HepG2 (cell line): ENCODE results near the gene FECH. TPM values are rescaled to one million over a fixed set of nuclear protein-coding genes. Genes with fewer than 3 reads are reported as not detected.

Experiments used
- ATAC-seq: fragments of 200-7000 bp; cut with Tn5 transposase; 3 replicates; pipeline ENCODE4 v1.9.1; 2020; ENCODE audit warnings: mild to moderate bottlenecking, moderate library complexity
- BruUV-seq: library from RNA; stranded (reverse); fragments of 400-500 nt; replicated peaks from 2 replicates; lab custom pipeline; 2021; lab: Mats Ljungman, UMichigan
- CTCF ChIA-PET: fragments of 300-600 bp; formaldehyde crosslinking; extraction: SDS; loops from one replicate; lab custom pipeline; 2021; ENCODE audit warnings: low total read pairs, inconsistent platforms, low intra/inter-chr PET ratio; lab: Yijun Ruan, JAX
- POLR2A ChIA-PET: fragments of 350-600 bp; sonication (Branson Sonifier 250); formaldehyde crosslinking; loops from one replicate; lab custom pipeline; 2020; ENCODE audit warnings: antibody characterized with exemption, inconsistent platforms; lab: Yijun Ruan, JAX
- DNase-seq: peaks from one replicate; pipeline ENCODE4 v3.0.0-alpha.2; 2015; ENCODE audit warnings: low spot score
- FAIRE-seq: peaks from 3 replicates; lab custom pipeline; 2011; peaks lifted over from hg19 to GRCh38; lab: Jason Lieb, UNC
- H2AFZ ChIP-seq: one replicate; pipeline ENCODE4 v1.6.1; 2011; ENCODE audit warnings: low read length, inconsistent platforms
- H3K27ac ChIP-seq: fragments of 300-600 bp; 3 replicates; pipeline ENCODE4 v1.8.0; 2011; ENCODE audit warnings: mixed run types, mild to moderate bottlenecking, mixed read lengths, low read length, inconsistent platforms; ENCODE audit not compliant: insufficient read depth; ENCODE audit errors: extremely low read length
- H3K27me3 ChIP-seq, 2 experiments: fragments of 200-600 bp in 1 of 2; 2 replicates in 1 of 2; 3 replicates in 1 of 2; pipeline versions ENCODE4 v1.6.0 to v1.8.0; 2011; ENCODE audit warnings: low read length in 2 of 2, mild to moderate bottlenecking in 2 of 2, moderate library complexity in 2 of 2, inconsistent platforms in 1 of 2; ENCODE audit not compliant: insufficient read depth in 2 of 2, control insufficient read depth in 1 of 2
- H3K36me3 ChIP-seq, 2 experiments: fragments of 200-600 bp in 1 of 2; replicated peaks in 1 of 2; 2 replicates in 1 of 2; 3 replicates in 1 of 2; pipeline versions ENCODE4 v1.5.1 to v1.8.0; 2011; ENCODE audit warnings: low read length in 2 of 2, inconsistent platforms in 1 of 2; ENCODE audit not compliant: insufficient read depth in 2 of 2, control insufficient read depth in 1 of 2
- H3K4me1 ChIP-seq: 2 replicates; pipeline ENCODE4 v1.5.1; 2012; ENCODE audit warnings: low read length, inconsistent platforms; ENCODE audit not compliant: insufficient read depth
- H3K4me2 ChIP-seq: 2 replicates; pipeline ENCODE4 v1.6.0; 2011; ENCODE audit warnings: low read depth, low read length, inconsistent platforms
- H3K4me3 ChIP-seq, 3 experiments: fragments of 200-600 bp in 1 of 3; sonication (generic), shearing (Covaris generic) in 1 of 3; replicated peaks in 1 of 3; 2 replicates each; pipeline ENCODE4 v1.5.1; 2011 to 2016; ENCODE audit warnings: low read length in 3 of 3, inconsistent platforms in 2 of 3, low read depth in 2 of 3, mild to moderate bottlenecking in 2 of 3, control low read depth in 1 of 3, mixed read lengths in 1 of 3; ENCODE audit not compliant: insufficient read depth in 1 of 3
- H3K79me2 ChIP-seq: one replicate; pipeline ENCODE4 v1.6.1; 2011; ENCODE audit warnings: low read length, inconsistent platforms; ENCODE audit not compliant: insufficient read depth
- H3K9ac ChIP-seq: 2 replicates; pipeline ENCODE4 v1.6.0; 2011; ENCODE audit warnings: mild to moderate bottlenecking, low read depth, low read length, inconsistent platforms; ENCODE audit not compliant: insufficient read depth
- H3K9me3 ChIP-seq: 2 replicates; pipeline ENCODE4 v1.5.1; 2012; ENCODE audit warnings: mild to moderate bottlenecking, low read length
- H4K20me1 ChIP-seq: 2 replicates; pipeline ENCODE4 v1.6.0; 2011; ENCODE audit warnings: inconsistent platforms, mild to moderate bottlenecking, low read length, moderate library complexity; ENCODE audit not compliant: insufficient read depth
- DNMT3B ChIP-seq: conservative IDR thresholded peaks from 2 replicates; pipeline ENCODE4 v1.6.1; 2016; ENCODE audit warnings: missing biosample characterization, control low read depth
- WGBS: methylation state at CpG from one replicate; pipeline ENCODE4 v1.1.6; 2017; ENCODE audit warnings: low lambda C conversion rate; 5-methylcytosine and 5-hydroxymethylcytosine counted together
- in situ Hi-C: cut with HindIII; loops from 2 replicates; pipeline ENCODE4 v1.10.0; 2017; ENCODE audit warnings: low pct_unique_long_range_greater_than_20kb; ENCODE audit not compliant: extremely low pct_ligation_motif_present
- intact Hi-C: fragments of 100-400 bp; cut with micrococcal nuclease; formaldehyde crosslinking; loops from one replicate; pipeline ENCODE4 v1.10.0; 2022; ENCODE audit not compliant: unreplicated experiment
- polyA plus RNA-seq, 8 experiments: library from polyadenylated mRNA; depleted of rRNA in 3 of 8; stranded (reverse) in 7 of 8; unstranded in 1 of 8; fragments of >200 nt; fragmentation: Illumina TruSeq in 4 of 8; extraction: Trizol in 4 of 8; gene quantifications; 2 replicates each; pipeline versions ENCODE4 v1.2.1 to v1.2.3, GENCODE V29; 2011 to 2016; ENCODE audit warnings: low read depth in 4 of 8, missing spikeins in 1 of 8, mixed read lengths in 1 of 8; ENCODE audit not compliant: insufficient read depth in 1 of 8
- total RNA-seq, 5 experiments: library from RNA; depleted of rRNA; stranded (reverse); fragments of >200 nt; fragmentation: Illumina TruSeq; extraction: Trizol; gene quantifications; 2 replicates each; pipeline ENCODE4 v1.2.3, GENCODE V29; 2016; ENCODE audit warnings: low read depth in 1 of 5

The FECH gene
- total and polyA plus RNA-seq, 2 of the 13 experiments (the other 11 are each of a cell fraction or from before 2014, with no cell fraction given): 14.7 to 21.9 TPM

DNA sequence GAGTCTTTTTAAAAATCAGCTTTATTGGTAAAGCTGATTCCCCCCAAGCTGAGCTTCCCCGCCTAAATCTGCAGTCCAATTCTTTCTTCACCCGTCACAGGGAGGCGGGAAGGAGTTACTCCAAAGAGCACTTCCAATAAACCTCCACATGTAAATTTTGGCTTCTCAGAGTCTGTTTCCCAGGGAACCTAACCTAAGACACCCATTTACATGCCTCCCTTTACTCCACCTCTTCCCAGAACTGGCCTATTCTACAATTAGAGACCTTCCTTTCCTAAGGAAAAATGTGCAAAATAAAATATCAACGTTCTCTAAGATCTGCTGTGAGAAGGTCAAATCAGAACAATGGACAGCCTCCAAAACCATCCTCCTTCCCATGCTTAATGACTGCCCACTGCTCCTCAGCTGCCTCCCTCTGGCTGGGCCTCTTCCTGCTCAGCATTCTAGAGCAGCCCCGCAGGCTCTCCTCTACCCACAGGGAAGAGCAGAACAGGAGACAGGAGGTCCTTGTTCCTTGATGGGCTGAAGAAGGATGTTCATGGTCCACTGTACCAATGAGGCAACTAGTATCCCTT is 87.7 kb downstream of the FECH start:
- no peak overlapping the region for H3K4me2 ChIP-seq
- in situ Hi-C loops (no loop called here), intact Hi-C loops (no loop called here)
- no peak overlapping the region for H3K27ac ChIP-seq
- BruUV-seq: no TSS peak
- no peak for FAIRE-seq
- H3K9me3 ChIP-seq: no peaks in the 10 kb centered on the region
- H4K20me1 ChIP-seq: no peaks in the 10 kb centered on the region
- TF ChIP-seq DNMT3B (CRISPR knock-in tag): no peak
- ChIA-PET POLR2A (no interaction called here), CTCF (no interaction called here)
- H3K36me3 ChIP-seq: no peaks in the 10 kb centered on the region
- no peak overlapping the region for H3K4me3 ChIP-seq
- H3K27me3 ChIP-seq: no peaks in the 10 kb centered on the region; a peak in 1 of 5 replicates
- ATAC-seq: no peak
- H3K79me2 ChIP-seq: no peaks in the 10 kb centered on the region
- no peaks in the 10 kb centered on the region for H3K4me1 ChIP-seq
- DNase-seq: no peak
- H3K9ac ChIP-seq: no peak overlapping the region
- 36% methylated on average over 5 of the region's 5 CpGs for WGBS
- H2AFZ ChIP-seq: no peak overlapping the region

Other genes starting within 250 kb of the FECH start
- not detected in 2 replicates for gene ST8SIA3, start 234.1 kb downstream of the FECH start, total RNA-seq (2016; rRNA removed; fragmentation: Illumina TruSeq; extraction: Trizol)
- gene ST8SIA3, start 234.1 kb downstream of the FECH start, polyA plus RNA-seq (2011; rRNA removed): not detected in 2 replicates
- gene ONECUT2, start 151.3 kb downstream of the FECH start, total RNA-seq (2016; rRNA removed; fragmentation: Illumina TruSeq; extraction: Trizol): 3.0 and 6.2 TPM in 2 replicates
- 3.2 and 3.7 TPM in 2 replicates for gene ONECUT2, start 151.3 kb downstream of the FECH start, polyA plus RNA-seq (2011; rRNA removed)
- gene NARS1, start 35.1 kb upstream of the FECH start, total RNA-seq (2016; rRNA removed; fragmentation: Illumina TruSeq; extraction: Trizol): 200 and 292 TPM in 2 replicates
- gene NARS1, start 35.1 kb upstream of the FECH start, polyA plus RNA-seq (2011; rRNA removed): 130 and 144 TPM in 2 replicates
- 3.7 and 4.0 TPM in 2 replicates for gene ATP8B1, start 216.6 kb upstream of the FECH start, total RNA-seq (2016; rRNA removed; fragmentation: Illumina TruSeq; extraction: Trizol)
- gene ATP8B1, start 216.6 kb upstream of the FECH start, polyA plus RNA-seq (2011; rRNA removed): 2.3 and 2.8 TPM in 2 replicates